Neutrophil (primary cell): Measurements from ENCODE around the gene ATG12.

ENCODE experiments used
- H3K27ac ChIP-seq: fragments of 200-600 bp; sonication (generic); 2 replicates; pipeline ENCODE4 v1.5.1; 2016; ENCODE audit warnings: mild to moderate bottlenecking, moderate library complexity
- H3K27me3 ChIP-seq: fragments of 200-600 bp; sonication (generic); 2 replicates; pipeline ENCODE4 v1.6.0; 2016; ENCODE audit warnings: mild to moderate bottlenecking
- H3K36me3 ChIP-seq: fragments of 200-600 bp; sonication (generic); 2 replicates; pipeline ENCODE4 v1.5.1; 2017
- H3K4me1 ChIP-seq, 2 experiments: fragments of 200-600 bp in 1 of 2; sonication (generic) in 1 of 2; 1 replicate in 1 of 2; 2 replicates in 1 of 2; pipeline versions ENCODE4 v1.5.1 to v1.6.1; 2013 to 2016; ENCODE audit warnings: low read depth in 1 of 2, low read length in 1 of 2, mild to moderate bottlenecking in 1 of 2, moderate library complexity in 1 of 2; ENCODE audit not compliant: control insufficient read depth in 1 of 2, insufficient read depth in 1 of 2
- H3K4me3 ChIP-seq, 2 experiments: fragments of 200-600 bp in 1 of 2; sonication (generic) in 1 of 2; 1 replicate in 1 of 2; 2 replicates in 1 of 2; pipeline ENCODE4 v1.5.1; 2013 to 2016; ENCODE audit warnings: low read depth in 1 of 2, low read length in 1 of 2, mild to moderate bottlenecking in 1 of 2, moderate library complexity in 1 of 2
- H3K9me3 ChIP-seq: fragments of 200-600 bp; sonication (generic); 2 replicates; pipeline ENCODE4 v1.5.1; 2016
- CTCF ChIP-seq: fragments of 200-600 bp; sonication (generic); IDR thresholded peaks from 2 replicates; pipeline ENCODE4 v1.5.1; 2016; ENCODE audit warnings: antibody characterized with exemption

The ATG12 gene

DNA sequence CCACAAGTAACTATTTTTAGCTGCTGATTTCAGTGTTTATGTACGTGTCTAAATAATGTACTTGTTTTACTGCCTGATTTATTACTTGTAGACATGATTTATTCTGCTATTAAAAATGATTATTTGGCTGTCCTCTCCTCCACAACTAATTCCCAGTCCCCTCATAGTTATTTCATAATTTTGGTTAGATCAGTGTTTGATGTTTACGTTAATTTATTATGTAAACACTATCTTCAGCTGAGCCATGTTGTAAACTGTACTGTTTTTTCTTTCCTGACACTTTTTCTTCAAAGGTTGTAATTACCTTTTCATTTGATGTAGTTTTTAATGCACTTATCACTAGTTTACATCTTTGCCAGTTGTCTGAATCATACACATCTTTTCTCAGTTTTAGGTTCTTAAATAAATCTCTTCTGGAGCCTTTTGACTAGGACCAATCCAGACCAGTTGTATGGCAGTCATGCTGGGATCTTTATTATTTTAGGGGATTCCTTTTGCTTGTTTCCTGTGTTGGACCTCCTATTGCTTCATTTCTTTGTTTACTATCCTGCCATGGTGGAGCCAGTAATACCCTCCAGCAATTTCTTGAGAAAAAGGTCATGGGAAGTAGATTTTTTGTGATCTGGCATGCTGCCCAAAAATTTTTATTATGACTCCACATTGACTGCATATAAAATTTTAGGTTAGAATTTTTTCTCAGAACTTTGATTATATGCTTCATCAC is 16.4 kb upstream of the ATG12 start:
- H3K27me3 ChIP-seq = no peaks in the 10 kb centered on the region
- H3K27ac ChIP-seq = peak overlapping the region; percentile 11
- TF ChIP-seq CTCF = no peak
- no peaks in the 10 kb centered on the region for H3K9me3 ChIP-seq
- peaks cover 25 to 35% of the 10 kb centered on the region in 2 experiments for H3K4me1 ChIP-seq
- H3K36me3 ChIP-seq = no peaks in the 10 kb centered on the region
- no peak overlapping the region for H3K4me3 ChIP-seq

DNA sequence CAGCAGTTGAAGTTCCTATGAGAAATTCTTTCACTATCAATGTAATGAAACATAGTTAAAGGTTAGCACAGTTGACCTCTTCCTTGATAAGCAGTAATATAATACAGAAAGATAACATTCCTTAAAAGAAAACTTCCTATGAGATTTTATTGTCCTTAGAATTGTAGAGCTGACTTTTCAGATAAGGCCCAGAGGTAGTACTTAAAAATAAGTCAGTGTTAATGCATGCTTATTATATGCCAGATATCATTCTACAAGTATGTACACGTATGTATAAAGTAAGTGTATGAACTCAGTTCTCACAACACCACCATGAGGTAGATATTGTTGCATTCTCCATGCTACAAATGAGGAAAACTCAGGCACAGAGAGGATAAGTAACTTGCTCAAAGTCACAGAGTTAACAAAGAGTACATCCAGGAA is 15.7 kb upstream of the ATG12 start:
- Histone ChIP-seq H3K4me3 (no peak overlapping the region), H3K36me3 (no peaks in the 10 kb centered on the region), H3K27ac (peak overlapping the region; percentile 11), H3K4me1 (peaks cover 25 to 35% of the 10 kb centered on the region in 2 experiments), H3K27me3 (no peaks in the 10 kb centered on the region), H3K9me3 (no peaks in the 10 kb centered on the region)
- no peak for TF ChIP-seq CTCF

- TF ChIP-seq CTCF = no peak
- Histone ChIP-seq H3K27ac (peak overlapping the region; percentile 47), H3K9me3 (no peaks in the 10 kb centered on the region)
Measured at GRCh38 chr5:115855959-115856358, 14.6 kb upstream of the ATG12 start.

DNA sequence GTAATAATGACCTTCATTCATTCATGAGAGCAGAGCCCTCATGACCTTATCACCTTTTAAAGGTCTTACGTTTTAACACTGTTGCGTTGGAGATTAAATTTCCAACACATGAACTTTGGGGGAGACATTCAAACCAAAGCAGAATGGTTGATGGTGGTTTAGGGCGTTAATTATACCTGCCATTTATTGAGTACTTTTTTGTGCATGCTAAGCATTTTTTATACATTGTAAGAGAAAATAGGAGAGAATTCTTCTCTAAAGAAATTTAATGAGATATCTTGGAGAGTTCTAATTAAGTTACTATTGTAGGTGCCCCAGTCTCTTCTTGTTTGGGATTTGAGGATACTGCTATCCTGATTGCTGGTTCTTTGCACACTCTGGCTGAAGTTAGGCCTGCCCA is 12.8 kb upstream of the ATG12 start:
- Histone ChIP-seq H3K27me3 (no peaks in the 10 kb centered on the region), H3K27ac (no peak overlapping the region), H3K36me3 (no peaks in the 10 kb centered on the region), H3K4me1 (peaks cover 47 to 53% of the 10 kb centered on the region in 2 experiments), H3K4me3 (no peak overlapping the region), H3K9me3 (no peaks in the 10 kb centered on the region)
- TF ChIP-seq CTCF = no peak

More at GRCh38 chr5:115855959-115856358, 14.6 kb upstream of the ATG12 start:
- Histone ChIP-seq H3K4me3 (no peak overlapping the region), H3K27me3 (no peaks in the 10 kb centered on the region), H3K36me3 (no peaks in the 10 kb centered on the region), H3K4me1 (peaks cover 29 to 36% of the 10 kb centered on the region in 2 experiments)

DNA sequence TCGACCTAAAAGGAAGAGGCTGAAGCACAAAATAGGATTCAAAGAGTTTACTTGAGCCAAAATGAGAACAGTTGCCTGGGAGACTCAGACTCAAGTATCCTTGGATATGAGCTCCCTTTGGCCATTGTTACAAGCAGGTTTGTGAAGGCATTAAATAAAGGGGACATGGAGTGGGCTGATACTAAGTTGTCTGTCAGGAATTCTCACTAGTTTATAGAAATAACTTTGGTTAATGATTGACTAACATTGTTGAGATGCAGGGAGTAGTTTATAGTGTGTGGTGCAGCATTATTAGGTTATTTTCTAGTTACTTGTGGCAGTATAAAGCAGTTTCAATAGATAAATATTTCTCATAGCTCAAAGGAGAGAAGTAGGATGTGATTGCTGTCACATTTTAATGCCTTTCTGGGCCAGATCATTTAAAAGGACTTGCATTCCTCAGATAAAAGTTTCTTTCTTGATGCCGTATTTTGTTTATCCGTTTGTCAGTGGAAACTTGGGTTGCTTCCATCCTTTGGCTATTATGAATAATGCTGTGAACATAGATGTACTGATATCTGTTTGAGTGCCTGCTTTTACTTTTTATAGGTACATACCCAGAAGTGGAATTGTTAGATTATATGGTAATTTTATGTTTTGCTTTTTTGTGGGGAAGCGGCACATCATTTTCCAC is 9.5 kb upstream of the ATG12 start:
- no peaks in the 10 kb centered on the region for H3K9me3 ChIP-seq
- H3K4me1 ChIP-seq = peaks cover 39 to 43% of the 10 kb centered on the region in 2 experiments
- H3K36me3 ChIP-seq = no peaks in the 10 kb centered on the region
- no peak for TF ChIP-seq CTCF
- peak overlapping the region; percentile 14 for H3K27ac ChIP-seq
- no peak overlapping the region for H3K4me3 ChIP-seq
- no peaks in the 10 kb centered on the region for H3K27me3 ChIP-seq
